NCI-H146 treated with DMSO at 0.1 percent for 48 hours (cell line): ENCODE results near the gene DBF4B.

ENCODE experiments used
- DNase-seq: peaks from one replicate; lab custom pipeline; 2025; ENCODE audit not compliant: unreplicated experiment; lab: John Stamatoyannopoulos, UW

DBF4B gene

DNA sequence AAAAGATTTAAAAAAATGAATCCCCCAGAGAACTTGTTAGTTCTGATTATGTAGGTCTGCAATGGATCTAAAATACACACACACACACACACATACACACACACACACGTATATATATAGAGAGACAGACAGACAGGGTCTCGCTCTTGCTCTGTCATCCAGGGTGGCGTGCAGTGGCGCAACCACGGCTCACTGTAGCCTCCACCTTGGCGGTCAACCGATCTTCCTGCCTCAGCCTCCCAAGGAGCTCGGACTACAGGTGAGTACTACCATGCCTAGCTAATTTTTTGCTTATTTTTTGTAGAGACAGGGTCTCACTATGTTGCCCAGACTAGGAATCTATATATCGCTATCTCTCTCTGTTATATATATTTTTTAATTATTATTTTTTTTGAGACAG, 88.3 kb downstream of the DBF4B start:
- DNase-seq, result no peak

- DNase-seq, result no peak
Observed at GRCh38 chr17:44797802-44798201, 89.3 kb downstream of the DBF4B start.

DNA sequence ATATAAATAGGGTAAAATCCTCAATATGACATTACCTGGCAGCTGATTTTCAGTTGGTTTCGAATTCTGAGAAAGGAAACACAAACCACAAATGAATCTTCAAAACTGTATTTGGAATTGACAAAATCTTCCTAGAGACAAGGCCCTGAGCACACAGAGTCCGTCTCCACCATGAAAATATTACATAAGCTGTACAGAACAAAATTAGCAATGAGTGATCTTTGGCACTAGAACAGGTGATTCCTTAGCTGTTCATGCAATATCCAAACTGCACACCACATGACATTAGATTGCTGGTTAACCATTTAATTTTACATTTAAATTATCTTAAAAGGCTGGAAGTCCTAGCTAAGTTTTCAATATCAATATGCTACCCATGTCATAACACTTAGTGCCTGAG, 89.9 kb downstream of the DBF4B start:
- DNase-seq, result no peak
